ENCODE data around the gene RASSF7.

DNA sequence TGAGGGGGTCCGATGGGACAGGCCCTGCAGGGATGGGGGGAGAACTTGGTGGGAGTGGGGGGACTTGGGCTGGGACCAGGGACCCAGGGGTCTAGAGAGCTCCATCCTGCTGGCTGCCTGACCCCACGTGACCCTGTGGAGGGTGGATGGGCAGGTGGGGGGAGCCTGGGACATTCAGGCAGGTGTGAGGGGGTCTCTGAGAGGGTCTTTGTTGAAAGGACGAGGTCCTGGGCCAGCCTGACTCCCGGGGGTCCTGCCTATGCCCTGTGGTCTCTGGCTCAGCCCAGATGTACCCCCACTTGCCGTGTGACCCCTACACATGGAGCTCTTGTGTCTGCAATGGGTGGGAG is 16.0 kb upstream of the RASSF7 start:
- TF ChIP-seq, protein P1, sequence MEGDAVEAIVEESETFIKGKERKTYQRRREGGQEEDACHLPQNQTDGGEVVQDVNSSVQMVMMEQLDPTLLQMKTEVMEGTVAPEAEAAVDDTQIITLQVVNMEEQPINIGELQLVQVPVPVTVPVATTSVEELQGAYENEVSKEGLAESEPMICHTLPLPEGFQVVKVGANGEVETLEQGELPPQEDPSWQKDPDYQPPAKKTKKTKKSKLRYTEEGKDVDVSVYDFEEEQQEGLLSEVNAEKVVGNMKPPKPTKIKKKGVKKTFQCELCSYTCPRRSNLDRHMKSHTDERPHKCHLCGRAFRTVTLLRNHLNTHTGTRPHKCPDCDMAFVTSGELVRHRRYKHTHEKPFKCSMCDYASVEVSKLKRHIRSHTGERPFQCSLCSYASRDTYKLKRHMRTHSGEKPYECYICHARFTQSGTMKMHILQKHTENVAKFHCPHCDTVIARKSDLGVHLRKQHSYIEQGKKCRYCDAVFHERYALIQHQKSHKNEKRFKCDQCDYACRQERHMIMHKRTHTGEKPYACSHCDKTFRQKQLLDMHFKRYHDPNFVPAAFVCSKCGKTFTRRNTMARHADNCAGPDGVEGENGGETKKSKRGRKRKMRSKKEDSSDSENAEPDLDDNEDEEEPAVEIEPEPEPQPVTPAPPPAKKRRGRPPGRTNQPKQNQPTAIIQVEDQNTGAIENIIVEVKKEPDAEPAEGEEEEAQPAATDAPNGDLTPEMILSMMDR (IDR thresholded peaks at IDR 0.05) = no peak
- no peak for TF ChIP-seq POLR2A (IDR thresholded peaks at IDR 0.05)
- TF ChIP-seq EP300 (IDR thresholded peaks at IDR 0.05) = no peak
